GM12875 (cell line): ENCODE results near the gene HM13.
"Not testable (repeated sequence)": the region's sequence is repeated elsewhere in the genome, so short reads cannot be mapped to it uniquely, and the experiment has no call there.

Experiments
- H3K4me3 ChIP-seq: one replicate; pipeline ENCODE4 v1.5.1; 2011; ENCODE audit warnings: low read depth, low read length, control low read depth
- TF ChIP-seq, protein P1 (sequence below): IDR thresholded peaks from 2 replicates; pipeline ENCODE4 v1.5.1; 2011; ENCODE audit warnings: low read depth, mild to moderate bottlenecking, control low read depth, inconsistent platforms, low read length, moderate library complexity, borderline replicate concordance; ENCODE audit not compliant: insufficient read depth

HM13 gene

DNA sequence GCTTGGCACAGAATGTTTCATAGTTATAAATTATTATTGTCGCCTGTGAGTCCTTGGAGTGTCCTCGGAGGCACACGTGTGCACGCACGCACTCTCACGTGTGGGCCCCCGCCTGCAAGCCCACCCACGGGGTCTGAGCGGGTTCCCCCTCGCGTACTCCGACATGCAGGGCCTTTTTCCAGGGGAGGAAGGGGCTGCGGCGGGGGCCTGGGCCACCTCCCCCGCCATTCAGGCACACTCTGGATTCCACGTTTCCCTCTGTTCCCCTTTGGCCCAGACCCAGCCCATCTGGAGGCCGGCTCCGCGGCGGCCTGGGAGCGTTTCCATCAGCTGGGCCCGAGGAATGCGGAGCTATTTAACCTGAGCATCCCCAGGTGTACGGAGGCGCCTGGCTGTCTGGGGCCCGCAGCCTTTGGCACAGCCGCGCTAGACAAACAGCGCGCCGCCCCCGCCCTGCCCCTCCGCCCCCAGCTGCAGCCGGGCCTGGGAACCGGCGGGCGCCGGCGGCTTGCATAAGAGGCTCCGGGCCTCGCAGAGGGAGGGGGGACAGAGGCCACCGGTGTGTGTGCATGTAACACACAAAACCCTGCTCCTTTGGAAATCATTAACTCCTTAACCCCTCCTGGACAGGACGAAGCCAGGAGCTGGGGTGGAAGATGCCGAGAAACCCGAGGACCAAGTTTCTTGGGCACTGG, 94.2 kb downstream of the HM13 start:
- TF ChIP-seq, protein P1, sequence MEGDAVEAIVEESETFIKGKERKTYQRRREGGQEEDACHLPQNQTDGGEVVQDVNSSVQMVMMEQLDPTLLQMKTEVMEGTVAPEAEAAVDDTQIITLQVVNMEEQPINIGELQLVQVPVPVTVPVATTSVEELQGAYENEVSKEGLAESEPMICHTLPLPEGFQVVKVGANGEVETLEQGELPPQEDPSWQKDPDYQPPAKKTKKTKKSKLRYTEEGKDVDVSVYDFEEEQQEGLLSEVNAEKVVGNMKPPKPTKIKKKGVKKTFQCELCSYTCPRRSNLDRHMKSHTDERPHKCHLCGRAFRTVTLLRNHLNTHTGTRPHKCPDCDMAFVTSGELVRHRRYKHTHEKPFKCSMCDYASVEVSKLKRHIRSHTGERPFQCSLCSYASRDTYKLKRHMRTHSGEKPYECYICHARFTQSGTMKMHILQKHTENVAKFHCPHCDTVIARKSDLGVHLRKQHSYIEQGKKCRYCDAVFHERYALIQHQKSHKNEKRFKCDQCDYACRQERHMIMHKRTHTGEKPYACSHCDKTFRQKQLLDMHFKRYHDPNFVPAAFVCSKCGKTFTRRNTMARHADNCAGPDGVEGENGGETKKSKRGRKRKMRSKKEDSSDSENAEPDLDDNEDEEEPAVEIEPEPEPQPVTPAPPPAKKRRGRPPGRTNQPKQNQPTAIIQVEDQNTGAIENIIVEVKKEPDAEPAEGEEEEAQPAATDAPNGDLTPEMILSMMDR, result no peak
- no peak overlapping the region for H3K4me3 ChIP-seq

DNA sequence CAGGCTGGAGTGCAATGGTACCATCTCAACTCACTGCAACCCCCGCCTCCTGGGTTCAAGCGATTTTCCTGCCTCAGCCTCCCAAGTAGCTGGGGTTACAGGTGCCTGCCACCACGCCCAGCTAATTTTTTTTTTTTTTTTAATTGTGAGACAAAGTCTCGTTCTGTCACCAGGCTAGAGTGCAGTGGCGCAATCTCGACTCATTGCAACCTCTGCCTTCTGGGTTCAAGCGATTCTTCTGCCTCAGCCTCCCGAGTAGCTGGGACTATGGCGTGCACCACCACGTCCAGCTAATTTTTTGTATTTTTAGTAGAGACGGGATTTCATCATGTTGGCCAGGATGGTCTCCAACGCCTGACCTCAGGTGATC, 98.0 kb downstream of the HM13 start:
- H3K4me3 ChIP-seq, result not testable (repeated sequence)

DNA sequence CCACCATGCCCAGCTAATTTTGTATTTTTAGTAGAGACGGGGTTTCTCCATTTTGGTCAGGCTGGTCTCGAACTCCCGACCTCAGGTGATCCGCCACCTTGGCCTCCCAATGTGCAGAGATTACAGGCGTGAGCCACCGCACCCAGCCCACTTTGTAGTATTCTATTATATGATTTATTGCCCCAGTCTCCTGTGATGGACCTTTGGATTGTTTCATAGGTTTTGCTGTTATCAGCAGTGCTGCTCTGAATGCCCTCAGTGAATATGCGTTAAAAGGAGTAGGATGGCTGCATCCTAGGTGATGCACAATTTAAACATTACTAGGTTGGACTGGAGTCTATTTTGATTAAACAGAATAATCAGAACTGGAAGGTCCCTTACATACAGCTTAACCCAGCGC, 101.2 kb downstream of the HM13 start:
- H3K4me3 ChIP-seq, result no peak overlapping the region
- TF ChIP-seq, protein P1, result no peak

DNA sequence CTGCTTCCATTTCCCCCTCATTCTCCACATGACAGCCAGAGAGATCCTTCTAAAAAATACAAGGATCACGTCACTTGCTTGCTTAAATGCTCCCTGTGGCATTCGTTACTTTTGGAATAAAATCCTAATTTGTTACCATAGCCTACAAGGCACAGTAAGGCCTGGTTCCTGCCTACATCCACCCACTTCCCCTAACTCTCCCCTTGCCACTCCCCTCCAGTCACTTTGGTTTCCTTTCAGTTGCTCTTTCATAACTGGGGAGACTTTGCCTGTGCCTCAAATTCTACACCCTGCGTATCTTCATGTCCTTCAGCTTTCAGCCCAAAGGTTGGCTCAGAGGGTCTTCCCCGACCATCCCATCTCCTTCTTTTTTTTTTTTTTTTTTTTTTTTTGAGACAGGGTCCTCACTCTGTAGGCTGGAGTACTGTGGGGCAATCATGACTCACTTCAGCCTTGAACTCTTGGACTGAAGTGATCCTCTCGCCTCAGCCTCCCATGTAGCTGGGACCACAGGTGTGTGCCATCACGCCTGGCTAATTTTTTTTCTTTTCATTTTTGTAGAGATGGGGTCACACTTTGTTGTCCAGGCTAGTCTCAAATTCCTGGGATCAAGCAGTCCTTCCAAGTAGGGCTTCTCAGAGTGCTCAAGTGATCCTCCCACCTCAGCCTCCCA, 103.3 kb downstream of the HM13 start:
- no peak overlapping the region for H3K4me3 ChIP-seq
- TF ChIP-seq, protein P1, result no peak
